ENCODE measurements around the gene SPANXN4.

SPANXN4 gene

GRCh38 chrX:143025628-143026027 is at the start of gene SPANXN4:
Gene SPANXN4 (plus strand): TSS chrX:143025928. CDS start chrX:143026015, 87 bp downstream.
- no peak for DNase-seq (ENCODE audit: low read depth in 2 of 2)

DNA sequence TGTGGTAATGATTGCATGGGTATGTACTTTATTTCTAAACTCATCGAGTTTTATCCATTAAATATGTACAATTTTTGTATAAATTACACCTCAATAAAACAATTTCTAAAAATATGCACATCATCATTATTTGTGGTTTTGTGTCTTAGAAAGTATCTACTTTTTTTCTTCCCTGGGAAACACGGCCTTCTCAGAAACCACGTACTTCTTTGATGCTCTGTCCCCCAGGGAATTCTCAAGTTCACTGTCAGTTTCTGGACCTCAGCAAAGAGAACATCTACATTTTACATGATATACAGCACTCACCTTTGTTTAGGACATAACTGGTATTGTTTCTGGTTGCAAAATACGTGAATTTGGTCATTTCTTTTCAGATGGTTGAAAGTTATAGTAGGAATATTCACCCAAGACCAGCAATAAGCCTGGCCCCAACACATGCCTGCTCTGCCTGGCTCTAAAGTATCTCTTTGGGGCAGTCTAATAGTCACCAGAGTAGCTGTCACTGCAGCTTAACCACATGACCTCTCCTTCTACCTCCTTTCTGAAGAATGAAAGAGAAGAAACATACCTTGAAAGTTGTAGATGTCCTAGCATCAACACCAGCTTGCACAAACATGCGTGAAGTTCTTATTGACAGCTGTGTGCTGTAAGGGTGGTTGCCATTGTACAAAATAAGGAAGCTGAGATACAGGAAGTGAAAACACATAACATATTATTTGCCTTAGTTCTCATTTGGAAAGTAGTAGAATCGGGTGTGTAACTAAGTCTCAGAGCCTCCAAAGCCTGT is 48.4 kb upstream of the SPANXN4 start:
- DNase-seq (ENCODE audit: low read depth in 2 of 2) = no peak

DNA sequence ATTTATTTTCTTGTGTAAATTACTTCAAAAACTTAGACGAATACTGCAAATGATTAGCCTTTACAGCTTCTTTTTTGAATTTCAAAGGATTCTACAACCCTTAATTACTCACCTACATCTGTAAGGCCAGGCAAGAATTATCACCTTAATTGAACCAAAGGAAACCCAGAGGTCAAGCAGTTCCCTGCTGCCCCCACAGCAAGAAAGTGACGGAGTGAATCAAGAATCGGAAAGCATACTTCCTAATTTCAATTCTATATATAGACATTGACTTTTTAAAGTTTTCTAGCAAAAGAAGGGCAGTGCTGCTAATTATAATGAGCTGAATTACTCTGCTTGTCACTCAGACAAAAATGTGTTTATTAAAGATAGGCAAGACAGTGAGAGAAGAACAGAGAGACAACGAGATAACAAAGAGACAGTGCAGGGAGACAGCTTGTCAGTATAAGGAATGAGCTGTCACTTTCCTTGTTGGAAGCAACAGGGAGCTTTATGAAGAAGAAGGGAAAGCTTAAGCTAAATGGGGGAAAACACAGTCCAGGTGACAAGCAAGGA is 47.5 kb upstream of the SPANXN4 start:
- no peak for DNase-seq (ENCODE audit: low read depth in 2 of 2)

GRCh38 chrX:142982679-142983078 is 43.0 kb upstream of the SPANXN4 start:
- no peak for DNase-seq (ENCODE audit: low read depth in 2 of 2)

DNA sequence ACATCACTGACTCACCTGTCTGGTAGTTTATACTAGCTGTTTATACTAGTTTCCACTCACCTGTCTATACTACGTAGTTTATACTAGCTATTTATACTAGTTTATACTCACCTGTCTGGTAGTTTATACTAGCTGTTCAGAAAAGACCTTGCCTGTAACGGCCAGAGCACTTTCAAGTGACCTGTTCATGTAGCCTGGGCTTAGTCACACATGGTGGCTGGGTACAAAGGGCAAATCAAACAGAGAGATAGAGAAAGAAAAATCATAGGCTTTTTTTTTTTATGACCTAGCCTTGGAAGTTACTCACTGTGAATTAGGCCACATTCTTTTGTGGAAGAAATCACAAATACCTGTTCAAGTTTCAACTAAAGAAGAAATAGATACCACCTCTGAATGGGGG is 30.7 kb upstream of the SPANXN4 start:
- no peak for DNase-seq (ENCODE audit: low read depth in 2 of 2)

- DNase-seq (ENCODE audit: low read depth in 2 of 2) = no peak
Measured at GRCh38 chrX:142998447-142999198, 27.1 kb upstream of the SPANXN4 start.

GRCh38 chrX:142999199-142999701 is 26.5 kb upstream of the SPANXN4 start:
- DNase-seq (ENCODE audit: low read depth in 2 of 2) = no peak

GRCh38 chrX:143002206-143002605 is 23.5 kb upstream of the SPANXN4 start:
- DNase-seq (ENCODE audit: low read depth in 2 of 2) = no peak

DNA sequence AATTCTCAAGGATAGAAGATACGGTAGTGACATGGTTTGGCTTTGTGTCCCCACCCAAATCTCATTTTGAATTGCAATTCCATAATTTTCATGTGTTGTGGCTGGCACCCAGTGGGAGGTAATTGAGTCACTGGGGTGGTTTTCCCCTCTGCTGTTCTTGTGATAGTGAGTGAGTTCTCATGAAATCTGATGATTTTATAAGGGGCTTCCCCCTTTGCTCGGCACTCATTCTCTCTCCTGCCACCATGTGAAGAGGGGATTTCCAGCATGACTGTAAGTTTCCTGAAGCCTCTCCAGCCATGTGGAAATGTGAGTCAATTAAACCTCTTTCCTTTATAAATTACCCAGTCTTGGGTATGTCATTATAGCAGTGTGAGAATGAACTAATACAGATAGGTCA is 8.5 kb upstream of the SPANXN4 start:
- DNase-seq (ENCODE audit: low read depth in 2 of 2) = no peak

DNA sequence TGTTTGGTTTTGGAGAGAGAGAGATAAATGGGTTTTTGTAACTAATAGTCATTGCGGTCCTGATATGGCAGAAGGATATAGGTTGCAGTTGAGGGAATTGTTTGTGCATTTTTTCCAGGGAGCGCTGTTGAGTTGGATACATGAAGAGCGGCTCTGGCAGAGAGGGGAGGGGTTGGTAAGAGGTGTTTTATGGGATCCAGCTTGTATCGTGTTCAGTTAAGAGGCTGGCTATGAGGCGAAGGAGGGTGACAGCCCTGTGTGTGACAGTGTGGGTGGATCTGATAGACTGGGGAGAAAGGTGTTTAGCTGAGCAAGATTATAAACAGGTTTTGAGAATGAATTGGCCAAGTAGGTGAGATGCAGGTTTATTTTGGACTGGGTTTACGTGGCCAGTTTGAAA is 1.5 kb downstream of the SPANXN4 start:
- no peak for DNase-seq (ENCODE audit: low read depth in 2 of 2)

DNA sequence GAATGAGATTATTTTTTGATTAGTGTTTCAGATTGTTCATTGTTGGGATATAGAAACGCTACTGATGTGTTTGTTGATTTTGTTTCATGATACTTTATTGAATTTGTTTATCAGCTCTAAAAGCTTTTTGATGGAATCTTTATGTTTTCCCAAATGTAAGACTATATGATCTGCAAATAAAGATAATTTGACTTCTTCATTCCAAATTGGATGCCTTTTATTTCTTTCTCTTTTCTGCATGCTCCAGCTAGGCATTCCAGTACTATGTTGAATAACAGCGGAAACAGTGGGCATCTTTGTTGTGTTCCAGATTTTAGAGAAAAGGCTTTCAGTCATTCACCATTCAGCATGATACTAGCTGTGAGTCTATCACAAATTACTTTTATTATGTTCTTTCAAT is 21.8 kb downstream of the SPANXN4 start:
- DNase-seq (ENCODE audit: low read depth in 2 of 2) = no peak

DNA sequence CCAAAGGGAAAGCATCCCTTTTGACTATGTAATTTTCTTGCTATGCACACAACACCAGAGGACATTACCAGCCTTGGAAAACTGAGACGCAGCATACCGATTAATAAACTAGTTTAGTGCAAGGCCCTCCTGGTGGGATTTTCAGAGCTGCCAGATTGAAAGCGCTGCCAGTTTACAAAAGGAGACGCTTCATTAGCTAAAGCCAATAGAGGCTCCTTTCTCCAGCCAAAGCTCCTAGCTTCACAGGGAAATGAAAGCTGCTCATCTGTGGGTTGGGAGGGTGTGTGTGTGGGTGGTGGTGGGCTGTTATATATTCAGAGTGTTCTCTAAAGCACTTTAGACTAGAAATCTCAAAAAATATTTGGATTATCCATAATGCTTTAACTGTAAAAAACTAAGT is 32.4 kb downstream of the SPANXN4 start:
- no peak for DNase-seq (ENCODE audit: low read depth in 2 of 2)

- DNase-seq (ENCODE audit: low read depth in 2 of 2) = no peak
Measured at GRCh38 chrX:143081231-143081630, 55.5 kb downstream of the SPANXN4 start.

DNA sequence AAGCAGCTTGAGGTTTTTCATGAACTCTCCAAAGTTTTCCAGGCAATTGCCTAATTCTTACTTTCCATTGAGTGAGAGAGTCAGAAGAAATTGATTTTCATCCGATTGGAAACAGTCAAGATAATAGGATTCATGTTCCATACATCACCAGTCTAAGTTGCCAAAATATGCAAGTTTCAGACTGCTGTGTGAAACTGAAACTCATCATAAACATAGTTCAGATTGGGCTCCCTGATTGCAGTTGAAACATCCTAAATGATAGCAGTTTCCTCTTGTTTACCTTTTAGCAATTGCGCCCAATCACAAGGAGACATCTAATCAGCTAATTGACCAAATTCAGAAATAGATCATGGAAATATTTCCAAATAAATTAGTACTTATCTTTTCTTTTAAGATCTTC is 56.8 kb downstream of the SPANXN4 start:
- no peak for DNase-seq (ENCODE audit: low read depth in 2 of 2)
